CD4-positive, alpha-beta memory T cell (primary cell): ENCODE measurements around the gene RALBP1. TPM values are rescaled to one million over a fixed set of nuclear protein-coding genes. Genes with fewer than 3 reads are reported as not detected.

ENCODE experiments used
- CTCF ChIA-PET: fragments of 350-600 bp; sonication (Branson Sonifier 250); formaldehyde crosslinking; loops from one replicate; lab custom pipeline; 2021; ENCODE audit warnings: inconsistent platforms; ENCODE audit not compliant: partially characterized antibody; lab: Charles Lee
- POLR2A ChIA-PET: fragments of 350-600 bp; sonication (Branson Sonifier 250); formaldehyde crosslinking; loops from one replicate; lab custom pipeline; 2021; ENCODE audit not compliant: partially characterized antibody; lab: Charles Lee
- DNase-seq, 5 donors: peaks; one replicate each; pipeline versions ENCODE4 v3.0.0 to v3.0.0-alpha.2; 2020 to 2022; ENCODE audit warnings: mixed read lengths in 1 of 5
- H3K27ac ChIP-seq: one replicate; pipeline ENCODE4 v1.7.0; 2013; ENCODE audit warnings: low read depth, low read length
- H3K27me3 ChIP-seq: 2 replicates; pipeline ENCODE4 v1.7.0; 2013; ENCODE audit warnings: mild to moderate bottlenecking, low read length, moderate library complexity; ENCODE audit not compliant: insufficient read depth
- H3K36me3 ChIP-seq: 2 replicates; pipeline ENCODE4 v1.7.0; 2013; ENCODE audit warnings: mild to moderate bottlenecking, low read length, moderate library complexity; ENCODE audit not compliant: insufficient read depth
- H3K4me1 ChIP-seq: 2 replicates; pipeline ENCODE4 v1.7.0; 2013; ENCODE audit warnings: mild to moderate bottlenecking, low read length, moderate library complexity; ENCODE audit not compliant: insufficient read depth
- H3K4me3 ChIP-seq, 2 donors: one replicate each; pipeline ENCODE4 v1.7.0; 2013; ENCODE audit warnings: low read length in 2 of 2, mild to moderate bottlenecking in 1 of 2
- H3K9me3 ChIP-seq, 2 donors: one replicate each; pipeline ENCODE4 v1.7.0; 2013; ENCODE audit warnings: low read length in 2 of 2, control low read depth in 1 of 2; ENCODE audit not compliant: control insufficient read depth in 1 of 2
- H3K27ac Mint-ChIP-seq, 7 donors: one replicate each; pipeline ENCODE4 v1.8.0; 2020 to 2021; ENCODE audit warnings: mixed read lengths in 7 of 7, mild to moderate bottlenecking in 6 of 7, inconsistent platforms in 3 of 7, moderate library complexity in 3 of 7
- H3K27me3 Mint-ChIP-seq, 2 donors: one replicate each; pipeline ENCODE4 v1.8.0; 2020 to 2021; ENCODE audit warnings: mixed read lengths in 2 of 2
- H3K36me3 Mint-ChIP-seq, 2 donors: one replicate each; pipeline ENCODE4 v1.8.0; 2020 to 2021; ENCODE audit warnings: mixed read lengths in 2 of 2, inconsistent platforms in 1 of 2, mild to moderate bottlenecking in 1 of 2
- H3K4me1 Mint-ChIP-seq, 4 donors: one replicate each; pipeline ENCODE4 v1.8.0; 2020 to 2021; ENCODE audit warnings: mixed read lengths in 4 of 4, mild to moderate bottlenecking in 1 of 4
- H3K4me3 Mint-ChIP-seq, 8 donors: one replicate each; pipeline ENCODE4 v1.8.0; 2020 to 2021; ENCODE audit warnings: mixed read lengths in 8 of 8, mild to moderate bottlenecking in 7 of 8, moderate library complexity in 6 of 8, inconsistent platforms in 3 of 8
- H3K9me3 Mint-ChIP-seq, 8 donors: one replicate each; pipeline ENCODE4 v1.8.0; 2020 to 2021; ENCODE audit warnings: mixed read lengths in 8 of 8, mild to moderate bottlenecking in 5 of 8, inconsistent platforms in 3 of 8, moderate library complexity in 1 of 8
- intact Hi-C: fragments of 100-400 bp; cut with micrococcal nuclease; formaldehyde crosslinking; loops from one replicate; pipeline ENCODE4 v1.15.1; 2023
- polyA plus RNA-seq, 2 donors: library from polyadenylated mRNA; unstranded; fragments of 300-500 nt; fragmentation: Illumina TruSeq; gene quantifications; one replicate each; pipeline ENCODE4 v1.2.3, GENCODE V29; 2021
- total RNA-seq, 2 experiments: library from RNA; stranded (reverse); gene quantifications; one replicate each; pipeline ENCODE4 v1.2.3, GENCODE V29; 2021

Gene RALBP1
- total and polyA plus RNA-seq, 4 experiments from 2014 or later, result 33.9 to 49.9 (median 46.9) TPM

DNA sequence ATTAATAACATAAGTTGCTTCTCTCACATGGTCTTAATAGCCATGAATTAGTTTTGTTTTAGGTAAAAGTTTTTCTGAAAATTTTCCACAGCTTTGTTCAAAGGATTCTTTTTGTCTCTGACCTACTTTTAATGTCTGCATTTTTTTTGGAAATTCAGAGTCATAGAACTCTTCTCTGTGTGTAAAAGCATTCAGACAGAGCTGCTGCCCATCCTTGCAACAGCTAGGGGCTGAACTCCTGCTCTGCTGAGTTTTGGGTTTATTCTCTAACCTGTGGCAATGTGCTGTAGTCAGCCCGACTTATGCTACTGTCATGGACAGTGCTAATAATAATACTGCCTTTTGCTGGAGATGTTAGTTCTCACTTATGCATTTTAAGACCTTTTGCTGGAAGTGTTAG lies 44.1 kb downstream of the RALBP1 start:
- intact Hi-C loops, result loop anchor here (5.0 kb wide), 1 partner anchor 372 kb away; no protein-coding TSS in a partner anchor
- peaks cover 2% of the 10 kb centered on the region for H3K36me3 ChIP-seq

DNA sequence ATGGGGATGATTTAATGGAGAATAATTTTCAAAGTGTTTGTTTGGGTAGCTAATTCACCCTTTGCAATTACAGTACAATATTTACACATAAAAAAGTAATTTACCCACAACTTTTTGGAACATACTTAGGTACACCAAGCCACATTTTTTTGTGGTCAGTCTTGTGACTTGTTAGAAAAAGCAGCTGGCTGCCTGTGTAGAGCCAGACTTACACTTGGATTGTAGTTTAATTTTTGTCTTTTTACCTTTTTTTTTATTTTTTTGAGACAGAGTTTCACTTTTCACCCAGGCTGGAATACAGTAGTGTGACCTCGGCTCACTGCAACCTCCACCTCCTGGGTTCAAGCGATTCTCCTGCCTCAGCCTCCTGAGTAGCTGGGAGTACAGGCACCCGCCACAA lies 45.4 kb downstream of the RALBP1 start:
- no peak overlapping the region for H3K4me3 Mint-ChIP-seq
- H3K4me1 ChIP-seq, result no peaks in the 10 kb centered on the region
- no peak overlapping the region for H3K27ac ChIP-seq
- no peaks in the 10 kb centered on the region for H3K9me3 ChIP-seq
- no peak overlapping the region for H3K4me3 ChIP-seq
- no peaks in the 10 kb centered on the region for H3K27me3 Mint-ChIP-seq
- DNase-seq, result no peak
- intact Hi-C loops, result no loop called here
- peaks cover 0 to 7% (median 4%) of the 10 kb centered on the region in 4 donors for H3K4me1 Mint-ChIP-seq
- H3K27ac Mint-ChIP-seq, result no peak overlapping the region
- POLR2A ChIA-PET, result no interaction called here
- CTCF ChIA-PET, result no interaction called here
- H3K9me3 Mint-ChIP-seq, result no peaks in the 10 kb centered on the region
- H3K36me3 Mint-ChIP-seq, result peaks cover 28 to 53% of the 10 kb centered on the region in 2 donors
- no peaks in the 10 kb centered on the region for H3K27me3 ChIP-seq
- peaks cover 11% of the 10 kb centered on the region for H3K36me3 ChIP-seq

More for the DNA sequence above, 44.1 kb downstream of the RALBP1 start:
- Mint-ChIP-seq H3K4me3 (no peak overlapping the region), H3K27ac (peak overlapping the region in 2 of 7 donors; percentile 18 to 21), H3K36me3 (peaks cover 21 to 48% of the 10 kb centered on the region in 2 donors), H3K27me3 (no peaks in the 10 kb centered on the region), H3K4me1 (peaks cover 0 to 12% (median 5%) of the 10 kb centered on the region in 4 donors), H3K9me3 (no peaks in the 10 kb centered on the region)
- POLR2A ChIA-PET, result no interaction called here
- H3K27me3 ChIP-seq, result no peaks in the 10 kb centered on the region
- DNase-seq, result no peak
- H3K4me3 ChIP-seq, result no peak overlapping the region
- H3K27ac ChIP-seq, result no peak overlapping the region
- H3K4me1 ChIP-seq, result no peaks in the 10 kb centered on the region
- H3K9me3 ChIP-seq, result no peaks in the 10 kb centered on the region
- CTCF ChIA-PET, result no interaction called here

DNA sequence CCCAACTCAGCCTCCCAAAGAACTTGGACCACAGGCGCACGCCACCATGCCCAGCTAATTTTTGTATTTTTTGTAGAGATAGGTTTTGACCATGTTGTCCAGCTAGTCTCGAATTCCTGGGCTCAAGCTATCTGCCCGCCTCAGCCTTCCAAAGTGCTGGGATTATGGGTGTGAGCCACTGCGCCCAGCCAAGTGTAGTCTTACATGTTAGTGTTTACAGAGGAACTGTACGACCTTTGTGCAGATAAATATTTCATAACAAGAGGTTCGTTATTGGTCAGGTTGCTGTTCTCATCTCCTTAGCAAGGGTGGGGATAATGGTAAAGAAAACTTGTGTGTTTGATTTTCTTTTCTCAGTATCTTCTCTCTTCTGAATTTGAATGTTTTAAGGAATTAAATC lies 46.5 kb downstream of the RALBP1 start:
- no peak overlapping the region for H3K4me3 Mint-ChIP-seq
- H3K27ac Mint-ChIP-seq, result peak overlapping the region in 1 of 7 donors; percentile 19
- H3K4me3 ChIP-seq, result no peak overlapping the region
- H3K9me3 Mint-ChIP-seq, result no peaks in the 10 kb centered on the region
- CTCF ChIA-PET, result interaction anchor here (1.0 kb wide), 1 partner anchor 48 kb away, joined by 3 read pairs; no protein-coding TSS in a partner anchor
- intact Hi-C loops, result no loop called here
- no peaks in the 10 kb centered on the region for H3K4me1 ChIP-seq
- peaks cover 30 to 50% of the 10 kb centered on the region in 2 donors for H3K36me3 Mint-ChIP-seq
- peaks cover 11% of the 10 kb centered on the region for H3K36me3 ChIP-seq
- no peak for DNase-seq
- H3K9me3 ChIP-seq, result no peaks in the 10 kb centered on the region
- peaks cover 0 to 1% (median under 1%) of the 10 kb centered on the region in 4 donors for H3K4me1 Mint-ChIP-seq
- H3K27ac ChIP-seq, result no peak overlapping the region
- POLR2A ChIA-PET, result no interaction called here
- H3K27me3 Mint-ChIP-seq, result no peaks in the 10 kb centered on the region
- H3K27me3 ChIP-seq, result no peaks in the 10 kb centered on the region

DNA sequence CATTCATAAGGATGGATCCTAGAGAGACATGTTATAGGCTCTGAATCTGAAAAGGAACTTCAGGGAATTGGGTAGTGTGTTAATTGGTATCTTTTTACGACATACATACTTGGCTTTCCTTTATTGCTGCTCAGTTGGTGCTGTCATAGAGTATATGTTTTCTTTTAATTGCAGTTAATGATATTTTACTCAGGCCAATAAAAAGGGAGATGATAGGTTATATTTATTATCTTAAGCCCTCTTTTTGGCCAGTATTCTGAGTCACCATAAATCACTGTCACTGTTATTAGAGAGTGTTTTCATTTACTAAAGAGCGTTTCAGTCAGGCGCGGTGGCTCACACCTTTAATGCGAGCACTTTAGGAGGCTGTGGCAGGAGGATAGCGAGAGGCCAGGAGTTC lies 47.6 kb downstream of the RALBP1 start:
- no peak overlapping the region for H3K27ac Mint-ChIP-seq
- no peaks in the 10 kb centered on the region for H3K9me3 ChIP-seq
- CTCF ChIA-PET, result no interaction called here
- H3K27ac ChIP-seq, result no peak overlapping the region
- no peaks in the 10 kb centered on the region for H3K4me1 ChIP-seq
- H3K36me3 Mint-ChIP-seq, result peaks cover 40 to 56% of the 10 kb centered on the region in 2 donors
- no peaks in the 10 kb centered on the region for H3K9me3 Mint-ChIP-seq
- H3K4me3 Mint-ChIP-seq, result no peak overlapping the region
- peaks cover 0 to 1% (median 0%) of the 10 kb centered on the region in 4 donors for H3K4me1 Mint-ChIP-seq
- DNase-seq, result no peak
- no peak overlapping the region for H3K4me3 ChIP-seq
- POLR2A ChIA-PET, result no interaction called here
- H3K27me3 Mint-ChIP-seq, result no peaks in the 10 kb centered on the region
- no peaks in the 10 kb centered on the region for H3K27me3 ChIP-seq
- peaks cover 11% of the 10 kb centered on the region for H3K36me3 ChIP-seq
- intact Hi-C loops, result no loop called here

DNA sequence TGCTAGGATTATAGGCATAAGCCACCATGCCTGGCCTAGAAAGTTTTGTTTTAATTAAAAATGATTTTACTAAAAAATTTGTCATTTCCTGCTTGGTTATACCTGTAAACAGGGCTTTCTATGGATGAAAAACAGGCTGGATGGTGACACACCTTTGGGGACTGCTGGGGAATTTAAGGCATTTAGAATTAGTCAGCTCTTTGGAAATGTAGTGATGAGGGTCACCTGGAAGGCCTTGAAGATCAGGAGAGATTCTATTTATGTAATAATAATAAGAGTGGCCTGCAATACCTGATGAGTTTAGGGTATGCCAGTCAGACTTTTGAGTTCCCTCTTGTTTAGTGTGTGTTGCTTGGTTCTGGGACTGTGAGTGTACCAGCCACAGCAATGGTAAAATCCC lies 51.1 kb downstream of the RALBP1 start:
- CTCF ChIA-PET, result no interaction called here
- no peak overlapping the region for H3K27ac ChIP-seq
- no peaks in the 10 kb centered on the region for H3K9me3 ChIP-seq
- POLR2A ChIA-PET, result no interaction called here
- Mint-ChIP-seq H3K4me1 (no peaks in the 10 kb centered on the region), H3K27ac (no peak overlapping the region), H3K9me3 (no peaks in the 10 kb centered on the region), H3K4me3 (no peak overlapping the region), H3K36me3 (peaks cover 58 to 77% of the 10 kb centered on the region in 2 donors), H3K27me3 (no peaks in the 10 kb centered on the region)
- H3K4me3 ChIP-seq, result no peak overlapping the region
- no peaks in the 10 kb centered on the region for H3K27me3 ChIP-seq
- no peaks in the 10 kb centered on the region for H3K4me1 ChIP-seq
- intact Hi-C loops, result no loop called here
- no peak for DNase-seq
- peaks cover 20% of the 10 kb centered on the region for H3K36me3 ChIP-seq

DNA sequence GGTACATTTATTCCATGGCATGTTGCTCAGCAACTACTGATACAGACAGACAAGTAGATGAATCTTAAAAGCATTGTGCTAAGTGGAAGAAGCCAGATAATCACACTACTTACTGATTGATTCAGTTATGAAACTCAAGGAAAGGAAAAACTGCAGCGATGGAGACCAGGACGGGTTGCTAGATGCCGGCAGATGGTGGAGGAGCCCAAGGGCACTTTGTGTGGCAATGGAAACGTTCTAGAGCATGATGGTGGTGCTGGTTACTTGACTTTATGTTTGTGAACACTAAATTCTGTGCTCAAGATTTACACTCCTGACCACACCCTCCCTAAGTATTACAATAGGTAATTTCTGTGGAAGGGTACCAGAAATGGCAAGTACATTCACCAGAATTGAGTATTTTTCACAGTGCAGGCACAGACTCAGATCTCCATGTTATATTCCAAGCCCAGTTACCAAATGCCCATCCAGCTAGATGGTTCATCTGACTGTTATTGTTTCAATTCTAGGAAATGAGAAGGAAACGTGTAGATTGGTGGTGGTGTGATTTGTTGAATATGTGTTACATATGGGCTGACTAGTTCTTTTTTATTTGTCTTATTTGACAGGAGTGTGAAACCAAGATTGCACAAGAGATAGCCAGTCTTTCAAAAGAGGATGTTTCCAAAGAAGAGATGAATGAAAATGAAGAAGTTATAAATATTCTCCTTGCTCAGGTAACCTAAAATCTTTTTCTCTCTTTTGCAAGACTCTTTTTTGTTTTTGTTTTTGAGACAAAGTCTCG lies 55.1 kb downstream of the RALBP1 start:
- intact Hi-C loops, result no loop called here
- ChIA-PET CTCF (interaction anchor here (0.8 to 1.8 kb wide), 2 partner anchors 14 to 22 kb away, joined by 3 to 6 read pairs; no protein-coding TSS in a partner anchor), POLR2A (no interaction called here)
- H3K27ac ChIP-seq, result no peak overlapping the region
- no peak for DNase-seq
- Mint-ChIP-seq H3K9me3 (no peaks in the 10 kb centered on the region), H3K27me3 (no peaks in the 10 kb centered on the region), H3K36me3 (peaks cover 63 to 70% of the 10 kb centered on the region in 2 donors), H3K27ac (peak overlapping the region in 1 of 7 donors; percentile 9), H3K4me3 (no peak overlapping the region), H3K4me1 (no peaks in the 10 kb centered on the region)
- no peak overlapping the region for H3K4me3 ChIP-seq
- peaks cover 40% of the 10 kb centered on the region for H3K36me3 ChIP-seq
- H3K27me3 ChIP-seq, result no peaks in the 10 kb centered on the region
- no peaks in the 10 kb centered on the region for H3K9me3 ChIP-seq
- H3K4me1 ChIP-seq, result no peaks in the 10 kb centered on the region

DNA sequence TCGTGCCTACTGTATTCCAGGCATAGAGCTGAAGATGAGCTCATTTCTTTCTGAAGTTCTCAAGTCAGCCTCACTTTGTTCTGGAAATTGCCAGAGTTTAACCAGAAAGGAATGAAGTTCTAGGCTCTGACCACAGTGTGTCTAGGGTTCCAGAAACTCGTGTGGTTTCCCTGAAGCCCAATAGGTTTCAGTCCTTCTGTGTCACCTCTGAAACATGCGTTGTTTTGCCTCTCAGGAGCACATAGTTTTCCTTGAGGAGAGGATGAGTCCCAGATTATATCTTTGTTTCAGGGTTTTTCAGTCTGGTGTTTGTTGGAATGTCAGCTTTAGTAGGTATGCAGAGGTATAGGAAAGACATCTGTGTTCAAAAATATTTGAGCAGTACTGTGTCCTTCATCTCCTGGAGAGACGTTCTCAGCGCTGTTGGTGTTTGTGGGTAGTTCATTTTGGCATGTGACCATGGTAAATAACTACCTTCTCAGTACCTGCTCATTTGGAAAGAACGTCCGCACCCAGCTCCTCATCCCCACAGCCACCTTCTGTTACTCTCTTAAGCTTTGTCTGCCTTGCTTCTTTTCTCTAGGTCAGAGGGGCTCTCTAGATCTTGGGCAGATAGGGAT lies 56.6 kb downstream of the RALBP1 start:
- H3K4me1 Mint-ChIP-seq, result no peaks in the 10 kb centered on the region
- H3K36me3 ChIP-seq, result peaks cover 45% of the 10 kb centered on the region
- intact Hi-C loops, result no loop called here
- no peaks in the 10 kb centered on the region for H3K4me1 ChIP-seq
- no peaks in the 10 kb centered on the region for H3K27me3 ChIP-seq
- peaks cover 66 to 77% of the 10 kb centered on the region in 2 donors for H3K36me3 Mint-ChIP-seq
- H3K27ac ChIP-seq, result no peak overlapping the region
- ChIA-PET POLR2A (no interaction called here), CTCF (interaction anchor here (1.3 to 1.8 kb wide), 2 partner anchors 16 to 43 kb away, joined by 3 to 6 read pairs; no protein-coding TSS in a partner anchor)
- no peak for DNase-seq
- peak overlapping the region in 3 of 7 donors; percentile 2 to 69 (median 18) for H3K27ac Mint-ChIP-seq
- H3K4me3 Mint-ChIP-seq, result no peak overlapping the region
- H3K27me3 Mint-ChIP-seq, result no peaks in the 10 kb centered on the region
- no peaks in the 10 kb centered on the region for H3K9me3 ChIP-seq
- no peaks in the 10 kb centered on the region for H3K9me3 Mint-ChIP-seq
- H3K4me3 ChIP-seq, result no peak overlapping the region
